DND-41 (cell line): Measurements from ENCODE around the gene ZNF19.

ENCODE experiments used
- ATAC-seq: fragments of 200-7000 bp; cut with Tn5 transposase; 3 replicates; pipeline ENCODE4 v1.9.1; 2021; ENCODE audit warnings: low read depth; ENCODE audit not compliant: insufficient read depth
- DNase-seq: peaks from one replicate; pipeline ENCODE4 v3.0.0-alpha.2; 2020
- H2AFZ ChIP-seq: 2 replicates; pipeline ENCODE4 v1.6.0; 2012; ENCODE audit warnings: low read depth, low read length
- H3K27ac ChIP-seq: 2 replicates; pipeline ENCODE4 v1.5.1; 2012; ENCODE audit warnings: low read length, inconsistent platforms
- H3K27me3 ChIP-seq: fragments of 200-600 bp; sonication (generic); 2 replicates; pipeline ENCODE4 v1.6.0; 2012; ENCODE audit warnings: low read length, mild to moderate bottlenecking, inconsistent platforms; ENCODE audit not compliant: insufficient read depth, poor library complexity
- H3K36me3 ChIP-seq: 2 replicates; pipeline ENCODE4 v1.5.1; 2012; ENCODE audit warnings: low read length, inconsistent platforms; ENCODE audit not compliant: insufficient read depth
- H3K4me1 ChIP-seq: 2 replicates; pipeline ENCODE4 v1.5.1; 2012; ENCODE audit warnings: mild to moderate bottlenecking, low read length; ENCODE audit not compliant: insufficient read depth
- H3K4me2 ChIP-seq: 2 replicates; pipeline ENCODE4 v1.6.0; 2012; ENCODE audit warnings: mild to moderate bottlenecking, moderate library complexity, low read length, inconsistent platforms; ENCODE audit not compliant: insufficient read depth
- H3K4me3 ChIP-seq, 2 experiments: fragments of 200-600 bp in 1 of 2; shearing (Covaris generic) in 1 of 2; 2 replicates each; pipeline ENCODE4 v1.5.1; 2012 to 2016; ENCODE audit warnings: inconsistent platforms in 2 of 2, low read length in 2 of 2, mild to moderate bottlenecking in 2 of 2, low read depth in 1 of 2, moderate library complexity in 1 of 2
- H3K79me2 ChIP-seq: 2 replicates; pipeline ENCODE4 v1.6.0; 2012; ENCODE audit warnings: low read length, inconsistent platforms; ENCODE audit not compliant: insufficient read depth
- H3K9ac ChIP-seq: 2 replicates; pipeline ENCODE4 v1.6.0; 2012; ENCODE audit warnings: low read depth, mild to moderate bottlenecking, inconsistent platforms, low read length, moderate library complexity
- H3K9me3 ChIP-seq: 2 replicates; pipeline ENCODE4 v1.5.1; 2012; ENCODE audit warnings: low read length, moderate library complexity, mild to moderate bottlenecking, inconsistent platforms; ENCODE audit not compliant: insufficient read depth, severe bottlenecking
- H4K20me1 ChIP-seq: 2 replicates; pipeline ENCODE4 v1.6.0; 2012; ENCODE audit warnings: low read length; ENCODE audit not compliant: insufficient read depth
- CTCF ChIP-seq: IDR thresholded peaks from 2 replicates; pipeline ENCODE4 v1.5.1; 2012; ENCODE audit warnings: borderline replicate concordance, low read length, moderate library complexity, mild to moderate bottlenecking; ENCODE audit not compliant: poor library complexity, severe bottlenecking; ENCODE audit errors: extremely low read depth
- EZH2 ChIP-seq: IDR thresholded peaks from 3 replicates; pipeline ENCODE4 v1.6.1; 2012; ENCODE audit warnings: borderline replicate concordance, low read depth, mild to moderate bottlenecking, moderate library complexity, low read length, inconsistent platforms; ENCODE audit not compliant: severe bottlenecking

The ZNF19 gene

GRCh38 chr16:71501547-71501946 is 12.4 kb upstream of the ZNF19 start:
- H2AFZ ChIP-seq: no peak overlapping the region
- H3K4me1 ChIP-seq: no peaks in the 10 kb centered on the region
- no peaks in the 10 kb centered on the region for H4K20me1 ChIP-seq
- H3K36me3 ChIP-seq: no peaks in the 10 kb centered on the region
- H3K79me2 ChIP-seq: no peaks in the 10 kb centered on the region
- TF ChIP-seq EZH2 (no peak), CTCF (no peak)
- H3K4me3 ChIP-seq: no peak overlapping the region
- H3K27ac ChIP-seq: no peak overlapping the region
- no peak overlapping the region for H3K9ac ChIP-seq
- ATAC-seq: no peak
- H3K4me2 ChIP-seq: no peak overlapping the region
- no peak for DNase-seq
- no peaks in the 10 kb centered on the region for H3K27me3 ChIP-seq
- H3K9me3 ChIP-seq: no peaks in the 10 kb centered on the region

- no peaks in the 10 kb centered on the region for H3K9me3 ChIP-seq
- no peak overlapping the region for H3K9ac ChIP-seq
- H3K4me1 ChIP-seq: no peaks in the 10 kb centered on the region
- H3K27me3 ChIP-seq: no peaks in the 10 kb centered on the region
- no peaks in the 10 kb centered on the region for H4K20me1 ChIP-seq
- no peak overlapping the region for H3K4me2 ChIP-seq
- H3K36me3 ChIP-seq: no peaks in the 10 kb centered on the region
- H2AFZ ChIP-seq: no peak overlapping the region
- no peaks in the 10 kb centered on the region for H3K79me2 ChIP-seq
- TF ChIP-seq EZH2 (no peak), CTCF (no peak)
- no peak overlapping the region for H3K4me3 ChIP-seq
- H3K27ac ChIP-seq: no peak overlapping the region
- ATAC-seq: no peak
- no peak for DNase-seq
These were observed 11.8 kb upstream of the ZNF19 start for GRCh38 chr16:71500964-71501363.

DNA sequence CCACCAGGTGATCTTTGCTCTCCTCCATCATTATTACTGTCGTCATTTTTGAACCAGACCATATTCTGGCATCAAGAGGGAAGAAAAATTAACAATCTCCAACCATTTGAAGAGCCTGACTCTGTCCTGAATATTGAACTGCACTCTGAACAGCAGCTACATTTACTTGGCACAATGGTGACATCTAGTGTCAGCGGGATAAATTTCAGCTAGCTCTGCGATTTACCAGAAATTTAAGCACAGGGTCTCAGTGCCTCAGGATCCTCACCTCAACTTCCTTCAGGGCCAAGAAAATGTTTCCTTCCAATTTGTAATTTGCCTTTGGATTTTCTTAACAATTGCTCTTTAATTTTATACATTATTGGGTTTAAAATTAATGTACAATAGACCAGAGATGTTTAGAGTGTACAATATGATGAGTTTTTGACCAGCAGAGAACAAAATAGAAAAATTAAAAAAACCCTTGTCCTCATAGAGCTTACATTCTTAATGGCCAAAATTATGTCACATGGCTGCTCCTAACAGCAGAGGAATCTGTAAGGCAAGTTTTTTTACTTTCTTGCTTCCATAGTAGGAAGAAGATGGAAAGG is 10.7 kb upstream of the ZNF19 start:
- peak; percentile 86 for TF ChIP-seq CTCF
- TF ChIP-seq EZH2: no peak
- Histone ChIP-seq H3K4me2 (no peak overlapping the region), H3K4me1 (no peaks in the 10 kb centered on the region), H3K27me3 (no peaks in the 10 kb centered on the region), H3K9me3 (no peaks in the 10 kb centered on the region), H2AFZ (no peak overlapping the region), H3K36me3 (no peaks in the 10 kb centered on the region), H3K9ac (no peak overlapping the region), H3K79me2 (no peaks in the 10 kb centered on the region), H3K27ac (no peak overlapping the region), H3K4me3 (no peak overlapping the region), H4K20me1 (no peaks in the 10 kb centered on the region)
- DNase-seq (peak; percentile 60), ATAC-seq (peak; percentile 82)

DNA sequence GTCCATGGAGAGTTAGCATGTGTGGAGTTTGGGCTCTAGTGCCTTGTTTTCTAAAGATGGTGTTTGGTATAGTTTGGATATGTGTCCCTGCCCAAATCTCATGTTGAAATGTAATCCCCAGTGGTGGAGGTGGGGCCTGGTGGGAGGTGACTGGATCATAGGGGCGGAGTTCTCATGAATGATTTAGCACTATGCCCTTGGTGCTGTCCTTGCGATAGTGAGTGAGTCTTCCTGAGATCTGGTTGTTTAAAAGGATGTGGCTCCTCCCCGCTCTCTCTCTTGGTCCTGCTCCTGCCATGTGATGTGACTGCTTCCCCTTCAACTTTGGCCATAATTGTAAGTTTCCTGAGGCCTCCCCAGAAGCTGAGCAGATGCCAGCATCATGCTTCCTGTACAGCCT is 8.9 kb upstream of the ZNF19 start:
- Histone ChIP-seq H3K4me2 (no peak overlapping the region), H2AFZ (no peak overlapping the region), H3K36me3 (no peaks in the 10 kb centered on the region), H3K27me3 (no peaks in the 10 kb centered on the region), H3K79me2 (no peaks in the 10 kb centered on the region), H4K20me1 (no peaks in the 10 kb centered on the region), H3K4me3 (no peak overlapping the region), H3K9me3 (no peaks in the 10 kb centered on the region), H3K9ac (no peak overlapping the region), H3K27ac (no peak overlapping the region), H3K4me1 (no peaks in the 10 kb centered on the region)
- DNase-seq (no peak), ATAC-seq (no peak)
- no peak for TF ChIP-seq CTCF
- no peak for TF ChIP-seq EZH2
